Measurements from ENCODE around the gene MXRA8. TPM values are rescaled to one million over a fixed set of nuclear protein-coding genes. Genes with fewer than 3 reads are reported as not detected.
"Not testable (repeated sequence)": the region's sequence is repeated elsewhere in the genome, so short reads cannot be mapped to it uniquely, and the experiment has no call there.

Gene MXRA8
- total RNA-seq, 1 experiment from 2014 or later = not detected

DNA sequence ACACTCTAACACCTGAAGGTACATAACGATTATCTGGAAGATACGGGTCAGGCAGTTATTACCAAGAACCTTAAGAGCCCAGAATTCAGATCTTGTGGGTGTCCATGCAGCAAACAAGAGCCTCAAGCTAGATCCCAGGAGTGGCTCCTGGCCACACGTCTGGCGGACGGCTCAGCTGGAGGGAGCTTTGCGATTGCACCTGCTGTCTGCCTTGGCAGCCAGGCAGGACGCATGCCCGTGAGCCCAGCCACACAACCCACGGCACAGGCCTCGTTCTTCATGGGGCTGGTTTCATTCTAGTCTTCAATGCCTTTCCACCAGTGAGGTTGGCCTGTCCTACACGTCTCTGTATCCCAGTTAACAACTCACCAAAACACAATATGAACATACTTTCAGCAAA is 35.1 kb upstream of the MXRA8 start:
- no peak for DNase-seq (ENCODE audit: extremely low read depth, low read depth)

DNA sequence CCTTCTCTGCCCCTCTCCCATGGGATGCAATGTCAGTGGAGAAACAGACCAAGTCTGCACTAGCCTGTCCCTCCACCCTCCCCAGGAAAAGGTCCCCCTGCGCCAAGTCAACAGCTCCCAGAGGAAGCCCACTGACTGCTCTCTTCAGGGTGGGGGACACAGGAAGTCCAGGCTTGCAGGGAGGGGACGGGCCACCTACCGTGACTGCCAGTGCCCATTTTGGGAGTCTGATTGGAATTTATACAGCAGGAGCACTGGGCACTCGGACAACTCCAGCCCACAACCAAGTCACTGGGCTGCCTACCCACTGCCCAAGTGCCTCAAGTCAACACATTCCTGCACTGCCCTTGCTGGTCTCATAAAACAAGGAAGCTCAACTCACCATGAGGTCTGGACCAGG is 34.7 kb upstream of the MXRA8 start:
- no peak for DNase-seq (ENCODE audit: extremely low read depth, low read depth)

DNA sequence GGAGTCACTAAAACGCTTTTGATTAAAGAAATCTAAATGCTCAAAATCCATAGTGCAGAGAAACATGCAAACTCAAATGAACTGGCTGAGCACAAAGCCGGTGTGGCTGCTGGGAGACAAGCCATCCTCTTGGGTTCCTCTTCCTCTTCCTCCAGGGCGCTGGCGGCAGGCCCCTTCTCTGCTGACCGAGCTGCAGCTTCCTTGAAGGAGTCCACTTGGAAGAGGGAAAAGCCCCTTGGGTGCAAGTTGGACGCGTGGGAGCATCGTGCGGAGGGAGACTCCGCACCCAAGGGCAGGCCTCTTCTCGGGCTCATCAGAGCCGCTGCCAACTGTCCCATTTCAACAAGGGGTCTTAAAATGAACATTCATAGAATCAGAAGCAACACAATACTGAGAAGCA is 32.9 kb upstream of the MXRA8 start:
- no peak for DNase-seq (ENCODE audit: extremely low read depth, low read depth)

DNA sequence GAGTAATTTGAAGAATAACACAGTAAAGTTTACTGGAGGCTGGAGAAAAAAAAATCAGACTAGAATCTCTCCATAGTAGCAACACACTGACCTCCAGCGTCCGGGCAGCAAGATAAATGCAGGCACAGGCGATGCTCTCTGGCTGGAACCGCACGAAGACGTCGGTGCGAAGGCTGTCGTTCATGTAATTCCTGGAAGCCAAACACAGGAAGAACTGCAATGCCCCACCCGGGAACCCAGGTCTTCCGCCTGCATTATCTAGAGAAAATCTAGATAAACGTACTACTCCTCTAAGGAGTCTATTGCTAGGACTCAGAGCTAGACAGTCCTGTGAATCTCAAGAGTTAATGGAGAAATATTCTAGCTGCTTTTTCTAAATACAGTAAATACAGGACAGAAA is 32.3 kb upstream of the MXRA8 start:
- DNase-seq (ENCODE audit: extremely low read depth, low read depth) = no peak

DNA sequence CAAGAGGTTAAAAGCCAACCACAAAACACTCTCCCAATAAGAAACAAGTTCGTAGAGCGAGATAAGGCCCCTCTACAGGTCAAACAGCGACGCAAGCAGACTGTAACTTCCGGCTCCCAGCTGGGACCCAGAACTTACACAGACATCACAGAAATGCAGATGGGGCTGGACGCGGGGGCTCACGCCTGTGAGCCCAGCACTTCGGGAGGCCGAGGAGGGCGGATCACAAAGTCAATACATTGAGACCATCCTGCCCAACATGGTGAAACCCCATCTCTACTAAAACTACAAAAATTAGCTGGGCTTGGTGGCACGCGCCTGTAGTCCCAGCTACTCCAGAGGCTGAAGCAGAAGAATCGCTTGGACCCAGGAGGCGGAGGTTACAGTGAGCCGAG is 29.7 kb upstream of the MXRA8 start:
- DNase-seq (ENCODE audit: extremely low read depth, low read depth) = no peak

DNA sequence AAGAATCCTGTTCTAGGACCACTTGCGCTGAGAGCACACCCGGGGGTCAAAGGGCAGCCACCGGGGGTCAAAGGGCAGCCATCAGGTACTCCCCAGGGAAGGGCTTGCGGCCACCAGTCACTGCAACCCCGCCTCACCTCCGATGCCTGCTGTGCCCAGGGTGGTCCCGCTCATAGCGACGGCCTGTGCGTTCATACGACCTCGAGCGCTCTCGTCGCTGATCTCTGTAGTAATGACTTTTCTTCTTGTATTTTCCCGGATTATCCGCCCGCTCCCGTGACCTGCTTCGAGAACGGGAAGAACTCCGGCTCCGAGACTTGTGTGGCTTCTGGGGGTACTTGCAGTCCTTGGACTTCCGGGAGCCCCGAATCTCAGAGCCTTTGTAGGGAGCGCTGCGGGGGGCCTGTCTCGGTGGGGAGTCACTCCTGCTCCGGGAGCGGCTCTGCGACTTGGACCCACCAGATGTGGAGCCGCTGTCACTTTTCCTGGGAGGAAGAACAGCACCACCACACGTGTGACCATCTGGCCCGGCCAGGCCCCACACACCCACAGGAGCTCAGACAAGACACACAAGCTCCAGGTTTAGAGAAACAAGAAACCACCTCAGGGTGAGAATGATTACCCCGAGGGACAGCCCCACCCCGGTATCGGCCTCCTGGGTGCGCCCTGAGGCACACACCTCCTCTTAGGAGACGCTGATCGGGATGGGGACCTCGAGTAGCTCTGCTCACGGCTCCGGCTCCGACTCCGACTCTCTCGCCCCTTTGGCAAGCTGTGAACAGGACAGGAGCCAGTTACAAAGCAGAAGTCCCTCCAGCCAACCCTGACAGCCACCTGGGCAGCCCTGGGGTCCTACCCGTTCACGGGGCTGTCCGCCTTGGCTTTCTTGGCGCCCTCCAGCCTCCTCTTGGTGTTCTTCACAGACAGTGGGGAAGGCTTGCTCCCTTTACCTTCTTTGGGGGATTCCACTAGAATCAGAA is 29.0 kb upstream of the MXRA8 start:
- no peak for DNase-seq (ENCODE audit: extremely low read depth, low read depth)

DNA sequence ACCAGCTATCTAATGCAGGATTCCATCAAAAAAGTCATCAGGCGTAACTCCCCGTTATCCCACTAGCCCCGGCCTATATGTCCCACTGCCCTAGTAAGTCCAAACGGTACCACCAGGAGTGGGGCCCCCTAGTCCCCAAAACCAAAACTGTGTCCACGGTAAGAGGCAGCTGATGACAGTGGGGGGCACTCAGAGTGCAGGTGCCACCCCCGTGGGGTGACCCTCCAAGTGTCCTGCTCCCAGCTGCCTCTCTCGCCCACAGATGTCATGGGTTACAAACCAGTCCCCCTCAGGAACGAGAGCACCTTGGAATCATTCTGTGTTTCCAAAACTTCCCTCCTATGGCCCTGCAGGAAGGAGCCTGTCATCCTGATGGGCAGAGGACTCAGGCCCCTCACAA is 27.6 kb upstream of the MXRA8 start:
- DNase-seq (ENCODE audit: extremely low read depth, low read depth) = no peak

DNA sequence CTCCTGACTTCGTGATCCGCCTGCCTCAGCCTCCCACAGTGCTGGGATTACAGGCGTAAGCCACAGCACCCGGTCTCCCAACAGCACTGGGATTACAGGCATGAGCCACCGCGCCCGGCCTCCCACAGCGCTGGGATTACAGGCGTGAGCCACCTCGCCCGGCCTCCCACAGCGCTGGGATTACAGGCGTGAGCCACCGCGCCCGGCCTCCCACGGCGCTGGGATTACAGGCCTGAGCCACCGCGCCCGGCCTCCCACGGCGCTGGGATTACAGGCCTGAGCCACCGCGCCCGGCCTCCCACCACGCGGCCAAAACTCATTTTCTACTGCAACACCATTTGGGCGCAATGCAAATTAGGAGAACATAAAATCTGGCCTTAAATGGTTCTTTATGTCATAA is 27.0 kb upstream of the MXRA8 start:
- not testable (repeated sequence) for DNase-seq (ENCODE audit: extremely low read depth, low read depth)

DNA sequence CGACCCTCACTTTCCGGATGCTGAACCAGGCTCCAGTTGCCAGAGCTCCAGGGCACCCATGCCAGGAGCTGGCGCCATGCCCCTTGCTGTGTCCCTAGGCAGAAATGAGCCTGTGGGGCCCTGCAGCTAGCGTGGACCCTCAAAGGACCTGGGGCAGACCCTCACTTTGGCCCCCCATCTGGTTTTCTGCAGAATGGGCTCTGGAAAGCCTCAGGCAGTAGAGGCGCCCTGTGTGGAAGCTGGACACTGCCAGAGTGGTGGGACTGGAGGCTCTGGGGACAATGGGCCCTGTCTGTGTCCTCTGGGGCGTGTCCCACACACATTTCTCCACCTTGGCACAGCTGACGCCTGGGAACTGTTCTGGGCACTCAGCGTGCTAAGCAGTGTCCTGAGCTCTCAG is 22.9 kb upstream of the MXRA8 start:
- no peak for DNase-seq (ENCODE audit: extremely low read depth, low read depth)

DNA sequence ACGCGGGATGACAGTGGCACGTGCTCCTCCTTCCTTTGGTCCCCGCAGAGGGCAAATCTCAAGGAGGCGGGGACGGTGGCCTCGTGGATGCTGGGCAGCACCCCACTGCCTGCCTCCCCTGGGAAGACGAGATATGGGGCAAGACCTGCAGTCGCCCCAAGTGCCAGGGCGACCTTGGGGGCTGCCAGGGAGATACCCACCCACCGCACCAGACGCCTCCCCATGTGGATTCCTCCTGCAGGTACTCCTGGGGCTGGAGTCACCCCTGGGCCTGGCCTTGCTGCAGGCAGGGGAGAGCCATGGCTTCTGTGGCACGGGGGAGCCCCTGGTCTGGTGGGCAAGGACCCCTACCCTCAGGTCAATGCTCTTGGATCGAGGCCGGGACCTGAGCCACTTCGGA is 22.5 kb upstream of the MXRA8 start:
- no peak for DNase-seq (ENCODE audit: extremely low read depth, low read depth)

DNA sequence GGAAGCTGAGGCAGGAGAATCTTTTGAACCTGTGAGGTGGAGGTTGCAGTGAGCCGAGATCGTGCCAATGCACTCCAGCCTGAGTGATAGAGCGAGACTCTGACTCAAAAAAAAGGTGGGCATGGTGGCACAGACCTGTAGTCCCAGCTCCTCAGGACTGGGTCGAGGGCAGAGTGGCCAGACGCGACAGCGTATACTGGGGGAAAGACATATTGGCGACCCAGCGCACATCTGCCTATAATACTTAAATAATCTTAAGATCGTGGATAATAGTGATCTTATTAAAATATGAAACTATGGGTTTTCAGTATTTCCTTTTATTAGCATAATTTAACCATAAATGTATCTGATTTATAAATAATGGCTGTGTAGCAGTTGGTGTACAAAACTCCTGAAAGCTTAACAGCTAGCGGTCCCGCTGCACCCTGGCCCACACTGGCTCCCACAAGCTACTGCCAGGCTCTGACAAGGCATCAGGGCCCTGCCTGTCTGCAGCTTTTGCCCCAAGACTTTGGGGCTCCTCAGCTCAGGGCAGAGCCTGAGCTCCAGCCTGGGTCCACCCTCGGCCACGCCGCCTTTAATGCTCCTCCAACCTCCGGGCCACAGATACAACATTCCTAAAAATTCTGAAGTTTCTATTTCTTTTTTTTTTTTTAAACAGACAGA is 19.3 kb upstream of the MXRA8 start:
- no peak for DNase-seq (ENCODE audit: extremely low read depth, low read depth)

DNA sequence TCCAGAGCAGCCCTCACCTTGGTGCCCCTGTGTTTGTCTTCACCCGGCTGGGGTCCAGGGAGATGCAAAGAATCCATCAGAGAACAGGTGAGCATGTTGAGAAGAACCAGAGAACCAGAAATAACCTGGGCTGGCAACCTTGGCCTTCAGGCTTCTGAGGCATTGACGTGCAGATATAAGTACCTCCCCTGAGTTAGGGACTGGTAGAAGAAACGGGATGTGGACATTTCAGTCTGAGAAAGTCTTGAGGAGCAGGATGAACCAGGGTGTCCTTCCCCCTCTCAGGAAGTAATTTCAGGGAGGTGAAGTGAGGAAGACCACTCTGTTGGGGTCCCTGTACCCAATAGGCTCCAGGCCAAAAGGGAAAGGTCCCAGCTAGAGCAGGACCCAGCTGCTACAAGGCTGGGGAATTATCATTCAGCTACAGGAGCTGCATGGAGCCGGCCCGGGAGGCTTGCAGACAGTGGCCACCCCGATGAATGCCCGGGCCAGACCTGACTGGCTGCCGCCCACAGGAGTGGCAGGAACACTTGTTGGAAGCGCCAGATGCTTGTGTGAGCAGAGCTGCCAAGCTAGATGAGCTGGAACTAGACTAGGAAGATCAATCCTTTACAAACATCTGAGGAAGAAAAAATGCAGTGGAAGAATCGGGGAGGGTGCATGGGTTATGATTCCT is 18.3 kb upstream of the MXRA8 start:
- DNase-seq (ENCODE audit: extremely low read depth, low read depth) = no peak

DNA sequence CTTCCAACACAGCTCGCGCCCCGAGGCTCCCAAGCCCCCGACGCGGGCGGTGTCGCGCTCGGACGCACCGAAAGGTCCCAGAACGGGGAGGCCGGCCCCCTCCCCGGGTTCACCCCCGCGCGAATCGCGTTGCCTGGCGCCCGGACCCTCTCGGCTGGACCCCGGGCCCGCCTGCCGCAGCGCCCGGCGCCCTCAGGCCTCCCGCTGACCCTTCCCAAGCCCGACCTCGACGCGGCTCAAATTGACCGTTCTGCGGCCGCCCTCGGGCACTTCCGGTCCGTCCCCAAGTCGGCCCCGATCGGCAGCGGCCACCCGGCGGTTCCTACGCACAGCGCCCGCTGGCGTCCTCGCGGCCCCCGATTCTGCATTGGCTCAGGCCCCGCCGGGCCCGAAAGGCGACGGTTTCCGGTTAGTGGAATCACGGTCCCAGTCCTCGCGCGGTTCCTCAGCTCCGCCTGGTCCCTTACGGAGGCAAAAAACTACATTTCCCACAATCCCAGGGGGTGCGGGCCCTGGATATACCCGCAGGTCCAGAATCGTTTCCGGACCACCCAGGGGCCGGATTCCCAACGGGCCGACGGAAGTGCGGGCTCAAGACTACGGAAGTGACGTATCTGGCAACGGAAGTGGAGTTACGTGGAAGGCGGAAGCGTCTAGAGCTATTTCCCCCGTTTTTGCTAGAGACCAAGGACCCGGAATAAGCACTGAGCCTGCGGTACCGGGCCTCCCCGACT is 16.7 kb upstream of the MXRA8 start, which contains the start of gene AURKAIP1:
TSS of gene AURKAIP1 (minus strand) at position 279 of the 734 bp plus-strand sequence. CDS start 451 bp downstream, outside the sequence.
- DNase-seq (ENCODE audit: extremely low read depth, low read depth) = peak; percentile 98

DNA sequence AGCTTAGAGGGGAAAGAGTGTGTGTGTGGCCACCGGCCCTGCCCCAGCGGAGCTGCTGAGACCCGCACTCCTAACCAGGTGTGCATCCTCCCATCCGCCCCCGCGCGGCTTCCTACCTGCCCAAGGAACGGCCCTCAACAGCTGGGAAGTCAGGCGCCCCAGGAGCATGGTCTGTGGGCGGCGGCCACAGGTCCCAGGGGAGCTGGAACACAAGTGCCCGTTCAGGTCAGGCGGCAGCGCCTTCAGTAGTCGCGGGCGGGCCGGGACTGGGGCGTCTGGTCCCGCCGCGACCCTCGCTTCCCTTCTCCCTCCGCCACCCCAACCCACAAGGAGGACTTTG is 16.2 kb upstream of the MXRA8 start:
- DNase-seq (ENCODE audit: extremely low read depth, low read depth) = no peak

DNA sequence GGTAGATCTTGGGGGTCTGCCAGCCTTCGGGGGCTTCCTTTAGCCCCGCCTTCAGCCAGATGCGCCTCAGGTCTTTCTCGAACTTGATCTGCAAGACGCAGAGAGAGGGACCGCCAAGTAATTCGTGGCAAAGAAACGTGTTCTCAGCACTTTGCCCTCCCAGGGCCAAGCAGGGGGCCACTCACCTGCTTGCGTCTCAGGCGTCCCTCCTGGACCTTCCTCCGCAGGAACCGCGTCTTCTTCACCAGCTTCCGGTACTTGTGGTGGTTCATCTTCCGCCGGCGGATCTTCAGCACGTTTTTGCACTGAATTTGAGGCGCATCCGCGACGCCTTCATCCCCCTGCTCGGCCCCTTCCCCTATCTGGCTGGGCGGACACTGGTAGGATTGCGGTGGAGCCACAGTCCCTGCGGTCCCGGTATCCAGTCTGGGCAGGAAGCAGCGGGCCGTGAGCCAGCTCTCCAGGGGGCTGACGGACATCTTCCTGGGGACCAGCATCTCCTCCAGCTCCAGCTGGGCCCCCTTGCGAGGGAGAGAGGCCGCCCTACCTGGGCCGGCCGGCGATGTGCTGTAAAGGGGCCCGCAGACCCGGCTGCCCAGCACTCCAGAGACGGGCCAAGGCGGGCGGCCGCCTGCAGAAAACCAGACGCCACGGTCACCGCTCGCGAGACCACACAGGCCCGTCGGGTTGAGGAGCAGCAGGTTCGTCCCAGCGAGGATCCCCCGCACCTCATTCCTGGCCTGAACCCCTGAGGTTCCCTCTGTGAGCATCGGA is 15.6 kb upstream of the MXRA8 start:
- DNase-seq (ENCODE audit: extremely low read depth, low read depth) = no peak

DNA sequence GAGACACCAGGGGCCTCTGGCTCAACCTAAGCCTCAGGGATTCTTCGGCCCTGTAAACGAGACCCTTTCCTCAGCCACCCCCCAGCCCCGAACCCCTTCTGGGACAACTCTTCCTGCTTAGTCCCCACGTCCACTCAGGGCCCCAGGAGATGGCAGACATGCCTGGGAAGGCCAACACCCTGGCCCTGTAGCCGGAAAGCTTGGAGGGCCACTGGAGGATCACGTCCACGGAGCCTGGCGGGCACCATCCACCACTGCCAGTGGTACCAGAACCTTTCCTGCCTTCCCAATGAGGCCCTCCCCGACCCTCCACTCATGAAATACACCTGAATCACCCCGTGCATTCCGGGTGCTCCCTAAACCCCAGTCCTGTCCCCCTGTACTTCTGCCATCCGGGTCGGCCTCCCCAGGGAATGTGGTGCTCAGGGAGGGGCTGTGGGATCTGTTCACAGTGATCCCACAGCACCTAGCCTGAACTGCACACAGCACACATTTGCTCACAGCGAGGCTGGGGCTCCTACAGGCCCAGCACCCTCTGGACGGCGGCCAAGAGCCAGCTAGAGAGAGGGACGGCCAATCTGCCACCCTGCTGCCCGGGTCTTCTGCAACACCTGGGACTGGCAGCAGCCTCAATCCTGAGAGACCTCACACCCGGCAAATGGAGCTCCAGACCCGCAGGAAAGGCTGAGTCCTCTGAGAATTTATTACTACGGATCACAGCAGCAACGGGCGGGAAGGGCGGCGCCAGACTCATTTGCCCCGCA is 14.9 kb upstream of the MXRA8 start:
- DNase-seq (ENCODE audit: extremely low read depth, low read depth) = no peak

DNA sequence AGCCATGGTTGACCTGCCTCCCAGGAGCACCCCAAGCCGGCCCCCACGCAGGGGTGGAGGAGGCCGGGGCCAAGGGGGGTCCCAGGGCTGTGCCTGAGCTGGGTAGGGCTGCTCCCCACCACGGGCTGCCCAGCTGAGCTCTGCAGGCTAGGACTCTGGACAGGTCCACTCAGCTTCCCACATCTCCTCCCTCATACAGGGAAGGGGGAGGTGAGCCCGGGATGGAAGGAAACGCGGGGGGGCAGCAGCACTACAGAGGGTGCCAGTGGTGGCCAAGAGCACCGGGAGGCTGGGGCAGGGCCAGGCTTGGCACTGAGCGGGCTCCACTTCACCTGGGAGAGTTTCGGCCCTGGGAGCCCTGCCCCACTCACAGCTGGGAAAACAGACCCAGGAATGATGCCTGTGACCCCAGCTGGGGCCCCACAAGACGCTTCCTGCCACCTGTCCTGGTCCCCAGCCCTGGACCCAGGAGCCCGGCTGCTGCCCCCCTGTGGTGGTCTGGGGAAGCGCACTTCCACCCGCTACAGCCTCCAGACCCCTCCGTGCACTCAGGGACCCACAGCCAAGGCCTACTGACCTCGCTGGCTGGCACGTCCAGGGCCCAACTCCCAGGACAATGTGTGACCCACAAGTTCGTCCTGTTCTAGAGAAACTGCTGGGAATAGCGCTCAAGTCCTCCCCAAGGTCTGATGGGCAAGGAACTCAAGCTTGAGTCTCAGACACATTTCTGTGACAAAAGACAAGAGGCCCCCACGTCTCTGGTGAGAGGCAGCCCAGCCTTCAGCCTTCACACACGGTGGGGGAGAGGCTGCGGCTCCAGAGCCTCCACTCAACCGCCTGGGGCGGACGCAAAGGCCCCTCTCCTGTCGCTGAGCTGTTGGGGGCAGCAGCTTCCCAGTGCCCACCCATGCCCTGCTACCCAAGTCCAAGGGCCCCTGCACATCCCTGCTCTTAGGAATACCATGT is 13.7 kb upstream of the MXRA8 start:
- DNase-seq (ENCODE audit: extremely low read depth, low read depth) = peak; percentile 31

DNA sequence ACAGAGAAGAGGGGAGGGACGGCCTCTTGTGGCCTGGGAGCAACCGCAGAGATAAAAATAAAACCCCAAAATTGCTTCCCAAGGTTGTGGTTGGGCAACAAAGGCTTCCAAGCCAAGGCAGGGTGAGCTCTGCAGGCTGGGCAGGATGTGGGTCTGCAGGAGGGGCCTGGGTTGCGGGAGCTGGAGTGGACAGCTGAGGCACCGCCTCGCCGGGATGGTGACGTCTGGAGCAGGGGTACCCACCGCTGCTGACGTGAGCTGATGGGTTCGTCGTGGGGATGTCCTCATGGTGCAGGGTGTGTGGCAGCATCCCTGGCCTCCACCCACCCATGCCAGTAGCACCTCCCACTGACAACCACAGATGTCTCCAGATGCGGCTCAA is 13.0 kb upstream of the MXRA8 start:
- DNase-seq (ENCODE audit: extremely low read depth, low read depth) = no peak

Measured in NCI-H460 (cell line).